H9 (cell line): ENCODE measurements around the gene AXL. TPM values are rescaled to one million over a fixed set of nuclear protein-coding genes. Genes with fewer than 3 reads are reported as not detected.

Experiments used
- DNase-seq: peaks from one replicate; pipeline ENCODE4 v3.0.0-alpha.2; 2017
- H2AFZ ChIP-seq: one replicate; pipeline ENCODE4 v1.6.1; 2013; ENCODE audit warnings: mild to moderate bottlenecking, low read length, control low read depth, moderate library complexity
- H2AK5ac ChIP-seq: 2 replicates; pipeline ENCODE4 v1.6.1; 2013; ENCODE audit warnings: low read length, control low read depth, mixed read lengths; ENCODE audit not compliant: insufficient read length
- H2BK120ac ChIP-seq: one replicate; pipeline ENCODE4 v1.6.1; 2013; ENCODE audit warnings: low read depth, mild to moderate bottlenecking, low read length, control low read depth, inconsistent platforms; ENCODE audit not compliant: poor library complexity, severe bottlenecking
- H2BK12ac ChIP-seq: 2 replicates; pipeline ENCODE4 v1.6.1; 2013; ENCODE audit warnings: low read length, control low read depth, mixed read lengths, low read depth; ENCODE audit not compliant: insufficient read length
- H2BK15ac ChIP-seq: 2 replicates; pipeline ENCODE4 v1.6.1; 2013; ENCODE audit warnings: low read depth, low read length, control low read depth
- H2BK20ac ChIP-seq: one replicate; pipeline ENCODE4 v1.6.1; 2013; ENCODE audit warnings: low read depth, mild to moderate bottlenecking, low read length, control low read depth, inconsistent platforms; ENCODE audit not compliant: poor library complexity, severe bottlenecking
- H2BK5ac ChIP-seq: 2 replicates; pipeline ENCODE4 v1.6.1; 2013; ENCODE audit warnings: low read length, control low read depth, mixed read lengths; ENCODE audit not compliant: insufficient read length
- H3K14ac ChIP-seq: 2 replicates; pipeline ENCODE4 v1.6.1; 2013; ENCODE audit warnings: low read length, control low read depth; ENCODE audit not compliant: insufficient read depth
- H3K18ac ChIP-seq: 2 replicates; pipeline ENCODE4 v1.6.1; 2013; ENCODE audit warnings: low read depth, mild to moderate bottlenecking, mixed read lengths, low read length, control low read depth; ENCODE audit not compliant: insufficient read length
- H3K23ac ChIP-seq: 2 replicates; pipeline ENCODE4 v1.6.1; 2013; ENCODE audit warnings: low read length, control low read depth, mixed read lengths, low read depth; ENCODE audit not compliant: insufficient read length
- H3K23me2 ChIP-seq: 2 replicates; pipeline ENCODE4 v1.6.1; 2013; ENCODE audit warnings: low read depth, mild to moderate bottlenecking, mixed read lengths, low read length, control low read depth; ENCODE audit not compliant: insufficient read length, poor library complexity, severe bottlenecking
- H3K27ac ChIP-seq: 2 replicates; pipeline ENCODE4 v1.5.1; 2013; ENCODE audit warnings: low read length, control low read depth, mixed read lengths, low read depth; ENCODE audit not compliant: insufficient read length
- H3K27me3 ChIP-seq: 2 replicates; pipeline ENCODE4 v1.6.1; 2013; ENCODE audit warnings: low read length, control low read depth, inconsistent platforms; ENCODE audit not compliant: insufficient read depth
- H3K4ac ChIP-seq: 2 replicates; pipeline ENCODE4 v1.6.1; 2013; ENCODE audit warnings: low read depth, mild to moderate bottlenecking, control low read depth, inconsistent platforms, low read length, moderate library complexity
- H3K4me1 ChIP-seq: 2 replicates; pipeline ENCODE4 v1.6.1; 2013; ENCODE audit warnings: low read length, control low read depth, inconsistent platforms; ENCODE audit not compliant: insufficient read depth
- H3K4me2 ChIP-seq: 2 replicates; pipeline ENCODE4 v1.6.1; 2013; ENCODE audit warnings: low read length, control low read depth, mixed read lengths; ENCODE audit not compliant: insufficient read length, insufficient read depth
- H3K56ac ChIP-seq: 2 replicates; pipeline ENCODE4 v1.6.1; 2013; ENCODE audit warnings: low read depth, mild to moderate bottlenecking, mixed read lengths, low read length, control low read depth; ENCODE audit not compliant: insufficient read length
- H3K79me1 ChIP-seq: 2 replicates; pipeline ENCODE4 v1.6.1; 2013; ENCODE audit warnings: low read depth, mild to moderate bottlenecking, moderate library complexity, low read length, control low read depth, inconsistent platforms; ENCODE audit not compliant: insufficient read depth, poor library complexity, severe bottlenecking
- H3K79me2 ChIP-seq: 2 replicates; pipeline ENCODE4 v1.6.1; 2013; ENCODE audit warnings: low read length, control low read depth, inconsistent platforms; ENCODE audit not compliant: insufficient read depth
- H3K9ac ChIP-seq: 2 replicates; pipeline ENCODE4 v1.6.1; 2013; ENCODE audit warnings: low read length, control low read depth, mixed read lengths; ENCODE audit not compliant: insufficient read length; ENCODE audit errors: extremely low read depth
- H3K9me3 ChIP-seq: one replicate; pipeline ENCODE4 v1.6.1; 2013; ENCODE audit warnings: low read depth, low read length, inconsistent platforms; ENCODE audit not compliant: control insufficient read depth
- H3T11ph ChIP-seq: one replicate; pipeline ENCODE4 v1.6.1; 2013; ENCODE audit warnings: mild to moderate bottlenecking, low read length, control low read depth, inconsistent platforms
- H4K20me1 ChIP-seq: one replicate; pipeline ENCODE4 v1.6.1; 2013; ENCODE audit not compliant: control insufficient read depth, insufficient read length, insufficient read depth
- H4K5ac ChIP-seq: 2 replicates; pipeline ENCODE4 v1.6.1; 2013; ENCODE audit warnings: low read depth, mild to moderate bottlenecking, mixed read lengths, low read length, control low read depth; ENCODE audit not compliant: insufficient read length
- H4K8ac ChIP-seq: replicated peaks from 2 replicates; pipeline ENCODE4 v1.6.1; 2013; ENCODE audit warnings: low read length, control low read depth, mixed read lengths, low read depth; ENCODE audit not compliant: insufficient read length
- H4K91ac ChIP-seq: 2 replicates; pipeline ENCODE4 v1.6.1; 2013; ENCODE audit warnings: low read depth, mild to moderate bottlenecking, moderate library complexity, mixed read lengths, low read length, control low read depth; ENCODE audit not compliant: insufficient read length
- H3K27ac Mint-ChIP-seq, 3 experiments: 2 replicates in 2 of 3; 3 replicates in 1 of 3; pipeline ENCODE4 v1.8.0; 2020 to 2021; ENCODE audit warnings: mixed read lengths in 3 of 3, mild to moderate bottlenecking in 1 of 3, moderate library complexity in 1 of 3
- H3K27me3 Mint-ChIP-seq: 2 replicates; pipeline ENCODE4 v1.8.0; 2021; ENCODE audit warnings: low read depth, mild to moderate bottlenecking, moderate library complexity, mixed read lengths
- H3K36me3 Mint-ChIP-seq, 3 experiments: 2 replicates in 2 of 3; 3 replicates in 1 of 3; pipeline ENCODE4 v1.8.0; 2020 to 2021; ENCODE audit warnings: low read depth in 3 of 3, mixed read lengths in 3 of 3; ENCODE audit not compliant: insufficient read depth in 1 of 3
- H3K4me1 Mint-ChIP-seq, 2 experiments: 2 replicates each; pipeline ENCODE4 v1.8.0; 2020; ENCODE audit warnings: mixed read lengths in 2 of 2
- H3K4me3 Mint-ChIP-seq, 2 experiments: 2 replicates in 1 of 2; 3 replicates in 1 of 2; pipeline ENCODE4 v1.8.0; 2020 to 2021; ENCODE audit warnings: mild to moderate bottlenecking in 2 of 2, mixed read lengths in 2 of 2, moderate library complexity in 1 of 2
- H3K9me3 Mint-ChIP-seq, 2 experiments: 2 replicates in 1 of 2; 3 replicates in 1 of 2; pipeline ENCODE4 v1.8.0; 2020; ENCODE audit warnings: mild to moderate bottlenecking in 2 of 2, mixed read lengths in 2 of 2, moderate library complexity in 1 of 2
- WGBS: extraction: QIAGEN DNeasy Blood & Tissue Kit; methylation state at CpG from one replicate; pipeline ENCODE4 v1.1.7; 2013; ENCODE audit warnings: missing lambda C conversion rate, low lambda C conversion rate, mixed read lengths; ENCODE audit not compliant: insufficient read length; ENCODE audit errors: extremely low coverage; 5-methylcytosine and 5-hydroxymethylcytosine counted together
- total RNA-seq: library from RNA; stranded (reverse); gene quantifications from 2 replicates; pipeline ENCODE4 v1.2.1, GENCODE V29; 2021
- TF ChIP-seq, protein P1 (sequence below): fragments of 200-600 bp; sonication (generic); conservative IDR thresholded peaks from 3 replicates; pipeline ENCODE4 v1.8.0; 2021; ENCODE audit warnings: antibody characterized with exemption, mild to moderate bottlenecking

AXL gene
- total RNA-seq, 1 experiment from 2014 or later = 29.4 TPM

DNA sequence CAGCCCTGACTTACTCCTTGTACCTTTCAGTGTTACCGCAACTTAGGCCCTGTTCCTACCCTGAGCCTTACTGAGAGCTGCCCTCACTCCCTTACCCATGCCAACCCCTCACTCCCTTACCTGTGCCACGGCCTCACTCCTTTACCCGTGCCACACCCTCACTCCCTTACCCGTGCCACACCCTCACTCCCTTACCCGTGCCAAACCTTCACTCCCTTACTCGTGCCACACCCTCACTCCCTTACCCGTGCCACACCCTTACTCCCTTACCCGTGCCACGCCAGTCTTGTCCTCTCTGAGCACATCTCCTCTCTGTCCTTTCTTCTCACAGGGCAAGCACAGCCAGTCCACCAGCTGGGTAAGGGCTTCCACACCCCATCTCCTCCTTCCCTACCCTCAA lies 20.3 kb downstream of the AXL start:
- H3K9me3 ChIP-seq = no peaks in the 10 kb centered on the region
- H4K8ac ChIP-seq = no peak overlapping the region
- no CpG with 5 or more reads among the region's 9 CpGs for WGBS
- H3K14ac ChIP-seq = no peak overlapping the region
- no peak overlapping the region for H3K4me2 ChIP-seq
- peak overlapping the region in 1 of 3 experiments; percentile 57; a peak in 1 of 7 replicates for H3K27ac Mint-ChIP-seq
- no peaks in the 10 kb centered on the region for H3K79me1 ChIP-seq
- no peak overlapping the region for H3K23ac ChIP-seq
- H3K9ac ChIP-seq = no peak overlapping the region
- no peak overlapping the region for H2BK15ac ChIP-seq
- H2BK5ac ChIP-seq = no peak overlapping the region
- H2AFZ ChIP-seq = no peak overlapping the region
- no peaks in the 10 kb centered on the region for H3K9me3 Mint-ChIP-seq
- 0 out of 2 replicates have a peak, but pooled peaks cover 3% of the 10 kb centered on the region for H3K27me3 ChIP-seq
- no peaks in the 10 kb centered on the region for H4K20me1 ChIP-seq
- TF ChIP-seq, protein P1, sequence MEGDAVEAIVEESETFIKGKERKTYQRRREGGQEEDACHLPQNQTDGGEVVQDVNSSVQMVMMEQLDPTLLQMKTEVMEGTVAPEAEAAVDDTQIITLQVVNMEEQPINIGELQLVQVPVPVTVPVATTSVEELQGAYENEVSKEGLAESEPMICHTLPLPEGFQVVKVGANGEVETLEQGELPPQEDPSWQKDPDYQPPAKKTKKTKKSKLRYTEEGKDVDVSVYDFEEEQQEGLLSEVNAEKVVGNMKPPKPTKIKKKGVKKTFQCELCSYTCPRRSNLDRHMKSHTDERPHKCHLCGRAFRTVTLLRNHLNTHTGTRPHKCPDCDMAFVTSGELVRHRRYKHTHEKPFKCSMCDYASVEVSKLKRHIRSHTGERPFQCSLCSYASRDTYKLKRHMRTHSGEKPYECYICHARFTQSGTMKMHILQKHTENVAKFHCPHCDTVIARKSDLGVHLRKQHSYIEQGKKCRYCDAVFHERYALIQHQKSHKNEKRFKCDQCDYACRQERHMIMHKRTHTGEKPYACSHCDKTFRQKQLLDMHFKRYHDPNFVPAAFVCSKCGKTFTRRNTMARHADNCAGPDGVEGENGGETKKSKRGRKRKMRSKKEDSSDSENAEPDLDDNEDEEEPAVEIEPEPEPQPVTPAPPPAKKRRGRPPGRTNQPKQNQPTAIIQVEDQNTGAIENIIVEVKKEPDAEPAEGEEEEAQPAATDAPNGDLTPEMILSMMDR = no peak
- no peak overlapping the region for H3K4ac ChIP-seq
- H3K36me3 Mint-ChIP-seq = peaks cover 0 to 15% (median 0%) of the 10 kb centered on the region in 3 experiments; a peak in 5 of 7 replicates
- no peaks in the 10 kb centered on the region for H3K4me1 ChIP-seq
- no peaks in the 10 kb centered on the region for H3K4me1 Mint-ChIP-seq
- no peak for DNase-seq
- no peak overlapping the region for H3K18ac ChIP-seq
- no peak overlapping the region for H4K91ac ChIP-seq
- no peak overlapping the region for H2AK5ac ChIP-seq
- no peak overlapping the region for H2BK20ac ChIP-seq
- H3K4me3 Mint-ChIP-seq = no peak overlapping the region; a peak in 1 of 5 replicates
- H2BK12ac ChIP-seq = no peak overlapping the region
- no peak overlapping the region for H3K27ac ChIP-seq
- no peak overlapping the region for H3T11ph ChIP-seq
- H2BK120ac ChIP-seq = no peak overlapping the region
- no peak overlapping the region for H4K5ac ChIP-seq
- no peaks in the 10 kb centered on the region; the same call in 1 of the 2 replicates for H3K79me2 ChIP-seq
- H3K56ac ChIP-seq = no peak overlapping the region
- no peaks in the 10 kb centered on the region for H3K23me2 ChIP-seq
- H3K27me3 Mint-ChIP-seq = no peaks in the 10 kb centered on the region
